HG03280 (cell line): ENCODE data around the gene STARD3.

Source experiments
- ATAC-seq: cut with Tn5 transposase; IDR thresholded peaks from one replicate; pipeline ENCODE4 v1.9.1; 2021; ENCODE audit warnings: mild to moderate bottlenecking, moderate library complexity; ENCODE audit not compliant: unreplicated experiment

The STARD3 gene

DNA sequence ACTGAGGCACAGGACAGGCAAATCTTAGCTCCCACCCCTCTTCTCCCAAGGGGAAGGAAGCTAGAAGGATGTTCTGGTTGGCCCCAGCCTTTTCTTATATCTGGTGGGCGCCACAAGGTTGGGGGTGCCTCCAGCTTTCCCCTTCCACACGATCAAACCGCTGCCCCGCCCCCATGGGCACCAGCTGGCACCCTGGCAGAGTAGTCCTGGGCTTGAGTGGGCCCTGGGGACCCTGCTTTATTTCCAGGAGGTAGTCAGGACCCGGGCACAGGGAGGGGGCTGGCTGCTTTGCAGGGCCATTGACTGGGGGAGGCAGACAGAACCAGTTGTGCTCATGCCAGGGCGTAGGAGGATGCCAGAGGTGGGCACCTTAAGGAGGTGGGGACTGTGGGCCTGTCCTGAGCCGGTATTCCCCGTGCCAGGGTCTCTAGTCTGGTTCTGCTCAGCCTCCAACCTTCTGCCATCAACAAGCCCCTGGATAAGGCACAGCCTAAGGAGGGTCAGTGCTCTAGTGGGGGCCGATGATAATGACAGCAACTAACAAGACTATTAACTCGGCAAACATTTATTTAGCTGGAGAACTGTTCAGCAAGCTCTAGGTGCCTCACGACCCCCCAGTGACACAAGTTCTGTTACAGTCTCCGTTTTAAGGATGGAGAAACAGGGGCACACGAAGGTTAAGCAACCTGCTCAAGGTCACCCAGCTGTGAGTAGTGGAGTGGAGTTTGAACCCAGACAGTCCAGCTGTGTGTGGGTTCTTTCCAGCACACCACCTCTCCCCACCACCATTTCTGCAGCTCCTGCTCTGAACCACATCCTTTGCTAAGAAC is 17.8 kb upstream of the STARD3 start:
- ATAC-seq = no peak

DNA sequence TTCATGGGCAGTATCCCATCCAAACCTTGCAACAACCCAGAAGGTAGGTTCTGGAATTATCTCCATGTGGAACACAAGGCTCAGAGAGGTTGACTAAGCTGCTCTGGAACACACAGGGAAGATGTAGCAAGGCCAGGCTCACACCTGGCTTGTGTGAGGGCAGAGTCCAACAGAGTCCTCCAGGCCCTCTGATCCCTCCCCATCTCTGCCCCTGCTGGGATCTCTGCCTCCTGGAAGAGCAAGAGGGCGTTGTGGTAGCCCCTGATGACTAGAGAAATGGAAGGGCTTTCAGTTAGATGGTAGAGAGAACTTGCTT is 17.2 kb upstream of the STARD3 start:
- no peak for ATAC-seq

DNA sequence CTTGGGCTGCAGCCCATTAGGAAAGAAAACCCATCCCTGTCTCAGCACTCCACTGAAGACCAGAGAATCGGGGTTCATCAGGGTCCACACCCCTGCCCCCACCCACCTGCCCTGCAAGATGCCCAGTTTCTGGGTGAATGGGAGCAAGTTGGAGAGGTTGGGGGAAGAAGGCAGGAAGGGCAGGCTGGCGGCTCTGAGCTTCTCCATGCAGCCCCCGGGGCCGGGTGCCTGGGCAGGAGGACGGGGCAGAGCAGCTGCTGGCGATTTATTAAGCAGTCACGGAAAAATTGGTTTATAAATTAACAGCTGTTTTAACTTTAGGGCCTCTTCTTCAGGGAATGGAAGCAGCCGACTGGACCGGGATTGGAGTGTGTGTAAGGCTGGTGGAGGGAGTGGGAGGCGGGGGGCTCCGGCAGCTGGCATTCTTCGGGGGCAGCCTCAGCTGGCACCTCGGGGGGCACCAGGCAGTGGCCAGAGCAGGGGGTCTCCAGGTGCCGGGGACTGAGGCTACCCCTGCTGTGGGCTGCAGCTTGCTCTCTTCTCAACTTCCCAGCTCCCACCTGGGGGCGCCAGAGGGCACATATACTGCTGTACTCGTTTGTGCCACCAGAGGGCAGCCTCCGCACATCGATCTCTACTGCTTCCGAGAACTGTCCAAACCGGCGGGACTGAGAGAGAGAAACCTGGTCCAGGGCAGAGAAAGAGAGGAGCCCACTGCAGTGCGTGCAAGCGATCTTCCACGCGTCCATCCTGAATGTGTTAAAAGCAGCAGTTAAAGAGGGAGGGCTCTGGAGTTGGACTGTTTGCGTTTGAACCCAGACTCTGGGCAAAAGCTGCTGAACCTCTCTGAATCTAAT is 15.2 kb upstream of the STARD3 start:
- ATAC-seq = peak; percentile 71

DNA sequence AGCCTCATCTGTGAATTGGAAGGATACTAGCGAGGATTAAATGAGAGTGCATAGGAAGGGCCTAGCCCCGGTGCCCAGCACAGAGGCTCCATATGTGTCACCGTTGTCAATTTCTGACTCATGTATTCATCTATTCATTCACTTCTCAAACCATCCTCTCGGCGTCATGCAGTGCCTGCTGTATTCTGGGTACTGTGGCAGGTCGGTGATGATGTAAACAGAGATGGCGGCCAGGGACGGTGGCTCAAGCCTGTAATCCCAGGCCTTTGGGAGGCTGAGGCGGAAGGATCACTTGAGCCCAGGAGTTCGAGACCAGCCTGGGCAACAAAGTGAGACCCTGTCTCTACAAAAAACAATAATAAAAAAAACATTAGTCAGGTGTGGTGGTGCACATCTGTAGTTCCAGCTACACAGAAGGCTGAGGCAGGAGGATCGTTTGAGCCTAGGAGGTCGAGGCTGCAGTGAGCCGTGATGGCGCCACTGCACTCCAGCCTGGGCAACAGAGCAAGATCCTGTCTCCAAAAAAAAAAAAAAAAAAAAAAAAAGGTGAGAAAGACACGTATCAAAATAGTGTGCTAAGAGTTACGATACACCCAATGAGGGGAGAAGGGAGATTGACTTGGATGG is 14.5 kb upstream of the STARD3 start:
- peak; percentile 45 for ATAC-seq

DNA sequence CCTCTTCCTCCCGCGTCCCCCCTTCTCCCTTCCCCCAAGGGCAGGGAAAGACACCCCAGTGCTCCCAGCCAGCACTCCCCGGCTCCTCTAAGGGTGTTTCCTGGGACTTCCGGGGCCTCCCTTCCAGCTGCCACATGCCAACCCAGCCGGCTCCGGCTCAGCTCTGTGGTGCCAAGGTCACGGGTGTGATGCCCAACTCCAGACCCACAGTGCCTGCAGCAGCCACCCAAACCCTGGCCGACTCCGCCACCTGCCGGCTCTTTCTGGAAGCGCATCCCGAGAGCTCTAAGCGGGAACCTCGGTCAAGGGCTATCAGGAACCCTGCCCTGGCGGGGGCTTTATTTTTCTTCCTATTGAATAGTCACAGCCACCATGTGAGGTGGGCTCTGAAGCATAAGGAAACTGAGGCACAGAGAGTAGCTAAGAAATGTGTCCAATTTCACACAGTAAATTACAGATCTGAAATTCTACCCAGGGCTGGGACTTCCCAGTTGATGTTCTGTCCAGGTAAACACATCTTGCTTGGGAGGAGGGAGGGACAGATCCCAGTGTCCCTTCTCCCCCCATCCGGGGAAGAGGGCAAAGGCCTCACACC is 13.5 kb upstream of the STARD3 start:
- no peak for ATAC-seq

DNA sequence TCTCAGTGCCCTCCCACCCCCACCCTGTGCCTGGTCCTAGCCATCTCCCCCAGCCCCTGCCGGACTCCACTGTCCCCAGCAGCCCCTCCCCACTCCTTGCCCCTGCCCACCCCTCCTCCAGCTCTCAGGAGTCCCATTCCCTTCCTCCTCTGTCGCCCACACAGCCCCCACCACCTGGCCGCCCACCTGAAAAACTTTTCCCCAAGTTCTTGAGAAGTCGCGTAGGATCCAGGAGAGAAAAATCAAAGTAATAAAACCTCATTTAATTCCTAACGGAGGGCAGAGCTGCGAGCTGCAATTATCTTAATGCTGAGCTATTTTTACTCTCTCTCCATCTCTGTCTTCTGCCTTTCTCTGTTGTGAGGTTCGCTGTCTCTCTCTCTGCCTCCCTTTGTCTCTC is 12.6 kb upstream of the STARD3 start:
- ATAC-seq = no peak

DNA sequence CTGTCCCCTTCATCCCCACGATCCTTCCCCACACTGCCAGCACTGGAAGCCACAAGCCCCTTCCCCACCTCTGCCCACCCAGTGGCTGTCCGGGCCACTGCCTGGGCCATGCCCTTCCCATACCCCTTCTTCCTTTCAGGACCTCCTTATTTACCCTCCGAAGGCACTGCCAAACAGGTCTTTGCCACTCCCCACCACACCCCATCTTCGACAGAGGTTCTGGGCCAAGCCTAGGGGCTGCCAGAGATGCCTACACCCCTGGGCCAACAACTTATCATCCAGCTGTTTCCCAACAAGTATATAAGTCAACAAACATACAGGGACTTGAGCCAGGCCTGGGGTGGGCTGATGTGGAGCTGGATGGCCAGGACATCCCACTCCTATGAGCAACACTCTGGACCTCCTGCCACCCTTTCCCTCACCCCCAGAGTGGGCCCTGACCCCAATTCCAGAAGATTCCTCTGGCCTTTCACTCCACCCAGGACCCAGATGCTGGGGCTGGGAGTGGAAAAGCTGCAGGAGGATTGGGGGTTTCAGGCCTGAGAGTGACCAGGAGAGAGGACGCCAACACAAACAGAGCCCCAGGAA is 11.7 kb upstream of the STARD3 start:
- no peak for ATAC-seq

DNA sequence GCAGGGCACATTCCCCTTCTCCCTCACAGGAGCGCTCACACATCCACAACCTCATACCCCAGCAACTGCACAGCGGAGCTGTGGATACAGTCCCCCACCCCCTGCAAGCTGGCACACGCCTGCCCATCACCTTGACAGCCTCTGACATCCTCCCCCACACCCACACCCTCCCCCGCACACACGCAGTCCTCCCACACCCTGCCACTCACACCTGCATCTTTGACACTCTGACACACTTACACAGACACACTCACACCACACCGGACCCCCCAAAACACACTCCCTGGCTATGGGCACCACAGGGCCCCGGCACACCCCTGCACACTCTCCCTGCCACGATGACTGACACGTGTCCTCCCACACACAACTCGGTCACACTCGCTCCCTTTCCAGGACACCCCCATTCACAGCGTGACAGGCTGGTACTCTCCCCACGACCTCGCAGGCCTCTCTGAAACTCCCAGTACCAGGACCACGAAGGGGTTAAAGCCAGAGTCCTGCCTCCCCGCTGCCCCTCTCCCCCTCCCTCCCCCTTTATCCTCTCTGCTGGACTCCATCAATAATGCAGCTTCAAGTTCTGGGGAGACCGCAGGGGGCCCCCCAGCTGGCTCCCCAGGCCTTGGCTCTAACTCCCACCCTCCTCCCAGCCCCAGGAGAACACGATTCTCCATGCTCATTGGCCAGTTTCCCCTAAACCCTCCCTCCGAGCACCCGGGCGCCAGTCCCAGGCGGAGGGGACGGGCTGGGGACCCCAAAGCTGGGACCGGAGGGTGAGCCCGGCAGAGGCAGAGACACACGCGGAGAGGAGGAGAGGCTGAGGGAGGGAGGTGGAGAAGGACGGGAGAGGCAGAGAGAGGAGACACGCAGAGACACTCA is 10.5 kb upstream of the STARD3 start, which contains the start of gene PPP1R1B:
TSS of gene PPP1R1B (plus strand) at position 782 of the 876 bp plus-strand sequence. CDS start 441 bp downstream, outside the sequence.
- ATAC-seq = no peak

DNA sequence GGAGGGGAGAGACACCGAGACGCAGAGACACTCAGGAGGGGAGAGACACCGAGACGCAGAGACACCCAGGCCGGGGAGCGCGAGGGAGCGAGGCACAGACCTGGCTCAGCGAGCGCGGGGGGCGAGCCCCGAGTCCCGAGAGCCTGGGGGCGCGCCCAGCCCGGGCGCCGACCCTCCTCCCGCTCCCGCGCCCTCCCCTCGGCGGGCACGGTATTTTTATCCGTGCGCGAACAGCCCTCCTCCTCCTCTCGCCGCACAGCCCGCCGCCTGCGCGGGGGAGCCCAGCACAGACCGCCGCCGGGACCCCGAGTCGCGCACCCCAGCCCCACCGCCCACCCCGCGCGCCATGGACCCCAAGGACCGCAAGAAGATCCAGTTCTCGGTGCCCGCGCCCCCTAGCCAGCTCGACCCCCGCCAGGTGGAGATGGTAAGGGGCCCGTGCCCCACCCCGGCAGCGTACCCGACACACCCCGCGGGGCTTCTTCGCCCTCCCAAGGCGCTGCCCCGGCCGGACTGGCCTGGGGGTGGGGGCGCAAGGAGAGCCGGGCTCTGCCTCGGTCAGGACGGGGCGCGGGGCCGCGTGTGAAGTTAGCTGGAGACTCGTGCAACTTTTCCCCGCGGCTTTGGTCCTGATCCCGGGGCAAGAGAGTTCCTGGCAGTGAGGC is 9.8 kb upstream of the STARD3 start:
- no peak for ATAC-seq

DNA sequence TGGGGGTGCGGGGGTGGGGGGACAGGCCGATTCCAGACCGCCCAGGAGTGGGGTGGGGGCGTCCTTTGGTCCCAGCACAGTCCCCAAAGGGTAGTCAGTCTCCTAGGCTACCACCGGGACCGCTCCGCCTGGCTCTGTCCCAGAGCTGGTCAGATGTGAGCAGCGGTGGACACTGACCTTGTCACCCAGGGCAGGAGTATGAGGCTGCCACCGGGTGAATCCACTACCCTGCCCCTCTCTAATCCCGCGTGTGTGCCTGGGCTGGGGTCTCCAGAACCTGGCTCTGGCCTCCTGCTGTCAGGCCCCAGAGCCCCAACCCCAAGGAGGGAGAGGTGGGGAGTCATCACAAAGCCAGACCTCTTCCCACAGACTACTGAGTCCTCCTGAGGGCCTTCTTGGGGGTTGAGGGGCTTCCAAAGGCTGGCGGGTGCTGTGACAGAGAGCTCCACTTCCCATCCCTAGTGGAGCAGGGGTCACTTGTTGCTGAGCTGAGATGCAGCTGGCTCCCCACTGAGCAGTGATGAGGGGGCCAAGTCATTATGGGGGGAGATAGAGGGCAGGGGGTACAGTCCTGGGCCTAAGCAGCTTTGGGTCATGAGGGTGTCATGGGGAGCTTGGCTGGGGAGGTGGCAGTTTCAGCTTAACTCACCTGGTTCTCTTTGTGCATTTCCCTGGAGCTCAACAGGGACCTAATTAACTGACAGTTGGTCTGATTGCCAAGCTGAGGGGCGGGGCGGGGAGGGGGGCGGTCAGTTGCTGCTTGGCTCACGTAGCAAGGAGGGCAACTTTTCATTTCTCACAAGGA is 9.0 kb upstream of the STARD3 start:
- ATAC-seq = no peak

DNA sequence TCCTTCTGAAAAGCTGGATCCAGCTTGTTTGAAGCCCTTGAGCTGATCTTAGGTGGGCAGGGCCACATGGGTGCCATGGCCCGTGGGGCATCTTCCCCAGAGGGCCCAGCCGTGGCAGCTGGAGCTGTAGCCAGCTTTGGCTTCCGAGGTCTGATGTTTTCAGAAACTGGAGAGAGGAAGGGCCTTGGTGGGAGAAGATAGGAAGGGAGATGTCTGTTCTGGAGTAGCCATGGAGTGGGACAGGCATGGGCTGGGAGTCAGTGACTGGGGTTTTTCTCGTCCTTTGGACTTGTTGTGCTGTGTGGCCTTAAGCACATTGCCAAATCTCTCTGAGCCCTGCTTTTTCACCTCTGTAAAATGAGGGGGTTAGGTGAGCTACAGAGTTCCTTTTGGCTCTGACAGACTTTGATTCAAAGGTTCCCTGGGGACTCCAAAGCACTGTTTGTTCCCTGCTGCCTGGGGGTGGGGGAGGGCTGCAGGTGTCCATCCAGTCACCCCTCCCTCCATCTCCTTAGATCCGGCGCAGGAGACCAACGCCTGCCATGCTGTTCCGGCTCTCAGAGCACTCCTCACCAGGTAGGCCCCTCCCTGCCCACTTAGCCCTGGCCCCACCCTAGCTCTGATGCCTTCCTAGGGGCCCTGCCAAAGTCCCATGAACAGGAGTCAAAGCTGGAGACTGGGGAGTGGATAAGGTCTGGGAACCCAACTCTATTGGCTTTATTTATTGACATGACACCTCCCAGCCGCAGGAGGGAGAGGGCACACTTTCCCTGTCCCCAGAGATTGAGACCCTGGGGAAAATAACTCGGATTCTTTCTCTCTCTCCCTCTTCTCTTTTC is 8.1 kb upstream of the STARD3 start:
- no peak for ATAC-seq

DNA sequence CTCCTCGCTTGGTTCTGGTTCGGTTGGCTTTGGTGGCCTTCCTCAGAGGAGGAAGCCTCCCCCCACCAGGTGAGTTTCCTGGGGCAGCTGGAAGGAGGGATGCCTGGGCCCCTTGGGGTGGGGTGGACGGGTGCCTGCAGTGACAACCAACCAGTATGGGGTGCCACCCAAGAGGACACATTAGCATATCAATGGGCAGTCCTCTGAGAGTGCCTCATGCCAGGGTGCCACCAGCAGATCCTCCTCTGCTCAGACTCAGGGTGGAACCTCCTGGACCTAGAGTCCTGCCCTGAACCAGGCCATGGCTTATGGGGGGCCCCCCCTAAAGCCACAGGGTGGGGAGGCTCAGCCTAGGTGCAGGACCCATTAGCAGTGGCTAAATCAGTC is 7.5 kb upstream of the STARD3 start:
- ATAC-seq = no peak

DNA sequence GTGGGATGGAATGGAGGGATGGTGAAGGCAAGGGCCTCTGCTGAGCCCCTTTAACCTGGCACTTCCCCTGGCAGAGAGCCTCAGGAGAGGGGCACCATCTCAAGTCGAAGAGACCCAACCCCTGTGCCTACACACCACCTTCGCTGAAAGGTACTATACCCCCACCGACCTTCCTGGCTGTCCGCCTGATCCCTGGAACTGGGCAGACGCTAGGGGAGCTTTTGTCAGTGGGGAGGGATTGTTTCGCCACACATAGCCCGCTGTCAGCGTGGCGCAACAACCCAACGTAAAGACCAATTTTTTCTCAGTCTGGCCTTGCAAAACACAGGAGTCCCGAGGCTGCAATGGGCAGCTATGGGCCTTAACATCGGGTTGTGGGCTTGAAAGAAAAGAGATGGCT is 7.0 kb upstream of the STARD3 start:
- no peak for ATAC-seq

DNA sequence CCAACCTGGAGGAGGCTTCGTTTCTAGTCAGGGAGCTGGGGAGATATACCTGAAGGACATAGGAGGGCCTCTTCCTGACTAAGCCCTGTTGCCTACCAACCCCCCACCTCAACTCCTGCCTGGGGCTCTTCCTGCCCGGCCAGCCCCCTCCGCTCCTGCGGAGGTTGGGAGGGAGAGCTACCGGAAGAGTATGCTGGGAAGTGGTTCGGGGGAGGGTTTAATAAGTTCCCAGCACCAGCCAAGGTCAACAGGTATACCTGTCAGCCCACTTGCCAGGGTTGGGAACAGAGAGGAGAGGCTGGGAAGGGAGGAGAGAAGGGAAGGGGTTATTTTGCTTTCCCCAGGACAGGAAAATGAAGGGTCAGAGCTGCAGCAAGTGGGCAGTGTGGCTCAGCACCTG is 5.5 kb upstream of the STARD3 start:
- ATAC-seq = no peak

DNA sequence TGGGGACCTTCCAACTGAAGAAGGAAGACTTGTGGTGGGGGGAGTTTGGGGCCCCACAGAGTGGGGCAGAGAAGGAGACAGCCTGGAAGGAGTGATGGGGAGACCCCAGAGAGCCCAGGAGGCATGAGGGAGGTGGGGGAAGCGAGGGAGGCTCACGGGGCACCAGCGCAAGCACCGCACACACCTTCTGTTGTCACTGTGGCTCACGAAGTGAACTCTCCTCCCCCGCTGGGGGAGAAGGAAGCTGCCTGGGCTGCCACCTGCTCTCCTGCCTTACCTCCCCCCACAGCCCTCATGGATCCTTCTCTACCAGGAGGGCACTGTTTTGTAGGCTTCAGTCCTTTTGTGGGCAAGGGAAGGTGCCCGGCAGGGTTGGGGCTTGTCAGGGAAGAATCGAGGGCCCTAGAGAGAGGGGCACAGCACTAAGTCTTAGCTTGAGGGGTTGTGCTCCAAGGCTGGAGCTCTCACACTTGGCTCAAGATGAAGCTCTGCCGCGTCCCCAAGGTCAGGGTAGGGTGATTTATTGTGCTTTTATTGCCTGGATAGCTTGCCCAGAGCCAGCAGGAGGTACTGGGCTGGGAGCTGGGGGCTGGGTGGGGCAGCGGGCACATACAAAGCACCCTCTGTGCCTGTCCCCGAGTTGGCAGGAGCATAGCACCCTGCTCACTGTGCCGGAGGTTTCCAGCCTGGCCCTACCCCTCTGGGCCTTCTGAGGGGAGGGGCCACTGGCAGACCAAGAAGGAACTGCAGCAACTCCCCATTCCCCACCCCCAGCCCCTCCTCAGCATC is 4.6 kb upstream of the STARD3 start:
- no peak for ATAC-seq

DNA sequence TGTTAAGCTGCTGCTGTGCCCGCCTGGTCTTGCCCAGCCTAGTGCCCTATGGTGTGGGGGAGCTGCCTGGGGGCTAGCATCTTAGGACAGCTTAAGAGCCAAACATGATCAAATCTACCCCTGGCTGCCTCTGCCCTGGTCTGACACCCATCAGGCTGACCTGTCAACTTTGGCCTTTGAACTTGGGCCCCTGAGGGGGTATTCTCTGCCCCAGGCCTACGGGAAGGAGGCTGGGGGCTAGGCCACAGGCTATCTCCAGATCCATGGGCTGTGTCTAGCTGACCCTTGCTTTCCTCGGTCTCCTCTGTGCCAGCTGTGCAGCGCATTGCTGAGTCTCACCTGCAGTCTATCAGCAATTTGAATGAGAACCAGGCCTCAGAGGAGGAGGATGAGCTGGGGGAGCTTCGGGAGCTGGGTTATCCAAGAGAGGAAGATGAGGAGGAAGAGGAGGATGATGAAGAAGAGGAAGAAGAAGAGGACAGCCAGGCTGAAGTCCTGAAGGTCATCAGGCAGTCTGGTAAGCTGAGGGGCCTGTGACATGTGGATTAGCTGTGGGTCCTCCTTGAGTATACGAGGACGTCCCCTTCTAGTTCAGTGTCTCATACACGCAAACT is 3.3 kb upstream of the STARD3 start:
- no peak for ATAC-seq
